ENCODE results near the gene L1TD1.
"Not testable (repeated sequence)": the region's sequence is repeated elsewhere in the genome, so short reads cannot be mapped to it uniquely, and the experiment has no call there.

The L1TD1 gene

DNA sequence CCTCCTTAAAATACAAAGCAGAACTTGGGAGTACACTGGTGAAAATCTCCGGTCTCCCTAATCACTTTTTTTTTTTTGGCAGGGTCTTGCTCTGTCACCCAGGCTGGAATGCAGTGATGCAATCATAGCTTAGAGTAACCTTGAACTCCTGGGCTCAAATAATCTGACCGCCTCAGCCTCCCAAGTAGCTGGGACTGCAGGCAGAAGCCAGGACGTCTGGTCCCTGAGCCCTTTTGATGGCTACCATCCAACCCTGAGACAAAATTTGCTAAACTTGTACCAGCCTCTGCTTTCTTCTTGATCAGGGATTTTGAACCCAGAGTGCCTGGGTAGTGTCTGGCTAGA, 4.1 kb downstream of the L1TD1 start:
- no peak for DNase-seq

DNA sequence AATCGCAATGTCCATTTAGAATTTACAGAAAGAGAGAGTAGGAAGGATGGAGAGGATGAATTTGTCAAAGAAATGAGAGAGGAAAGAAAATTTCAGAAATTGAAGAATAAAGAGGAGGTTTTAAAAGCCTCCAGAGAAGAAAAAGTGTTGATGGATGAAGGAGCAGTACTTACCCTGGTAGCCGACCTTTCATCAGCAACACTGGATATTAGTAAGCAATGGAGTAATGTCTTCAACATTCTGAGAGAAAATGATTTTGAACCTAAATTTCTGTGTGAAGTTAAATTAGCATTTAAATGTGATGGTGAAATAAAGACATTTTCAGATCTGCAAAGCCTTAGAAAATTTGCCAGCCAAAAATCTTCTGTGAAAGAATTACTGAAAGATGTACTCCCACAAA, 12.5 kb downstream of the L1TD1 start:
- DNase-seq: no peak

GRCh38 chr1:62208087-62208486, 13.4 kb downstream of the L1TD1 start:
- no peak for DNase-seq

DNA sequence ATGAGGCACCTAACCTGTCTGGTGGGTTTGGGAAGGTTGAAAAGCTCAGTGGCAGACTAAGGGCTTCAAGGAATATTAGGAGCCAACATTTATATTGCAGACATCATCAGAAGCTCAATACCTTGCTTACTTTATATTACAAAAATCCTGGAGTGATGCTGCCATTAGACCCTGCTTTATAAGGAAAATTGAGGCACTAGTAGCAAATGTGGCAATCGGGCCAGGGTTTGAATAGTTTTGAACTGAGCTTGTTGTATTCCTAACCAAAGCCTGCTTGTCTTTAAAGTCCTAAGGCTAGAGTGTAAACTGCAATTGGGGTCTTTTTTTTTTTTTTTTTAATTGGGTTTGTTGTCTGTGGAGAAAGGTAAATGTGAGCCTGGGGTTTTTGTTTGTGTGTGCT, 14.3 kb downstream of the L1TD1 start:
- DNase-seq: no peak

GRCh38 chr1:62209931-62210595, 15.4 kb downstream of the L1TD1 start:
- no peak for DNase-seq

DNA sequence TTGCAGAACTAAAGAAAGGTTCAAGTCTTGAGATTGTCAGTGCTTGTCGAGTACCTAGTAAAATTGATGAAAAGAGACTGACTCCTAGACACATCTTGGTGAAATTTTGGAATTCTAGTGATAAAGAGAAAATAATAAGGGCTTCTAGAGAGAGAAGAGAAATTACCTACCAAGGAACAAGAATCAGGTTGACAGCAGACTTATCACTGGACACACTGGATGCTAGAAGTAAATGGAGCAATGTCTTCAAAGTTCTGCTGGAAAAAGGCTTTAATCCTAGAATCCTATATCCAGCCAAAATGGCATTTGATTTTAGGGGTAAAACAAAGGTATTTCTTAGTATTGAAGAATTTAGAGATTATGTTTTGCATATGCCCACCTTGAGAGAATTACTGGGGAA, 16.3 kb downstream of the L1TD1 start:
- no peak for DNase-seq

- no peak for DNase-seq
Observed at GRCh38 chr1:62212411-62212810, 17.8 kb downstream of the L1TD1 start.

- DNase-seq: no peak
Observed at GRCh38 chr1:62213075-62213914, 18.6 kb downstream of the L1TD1 start.

- no peak for DNase-seq
Observed at GRCh38 chr1:62218604-62219003, 24.0 kb downstream of the L1TD1 start.

- DNase-seq: not testable (repeated sequence)
Observed at GRCh38 chr1:62220456-62220855, 25.8 kb downstream of the L1TD1 start.

DNA sequence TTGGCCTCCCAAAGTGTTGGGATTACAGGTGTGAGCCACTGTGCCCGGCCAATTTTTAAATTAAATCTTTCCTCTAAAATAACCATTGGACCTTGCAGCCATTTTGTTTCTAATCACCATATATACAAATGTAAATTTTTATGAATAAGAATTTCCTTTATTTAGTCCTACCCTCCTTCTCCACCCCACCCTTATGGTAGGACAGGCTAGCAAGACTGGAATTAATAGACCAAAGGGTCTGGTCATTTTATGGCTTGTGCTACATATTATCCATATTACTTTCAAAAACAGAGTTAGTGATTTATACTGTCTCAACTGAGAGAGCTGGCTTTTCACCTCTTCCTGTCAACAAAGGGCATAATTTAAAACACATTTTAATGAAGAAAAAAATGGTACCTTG, 26.5 kb downstream of the L1TD1 start:
- no peak for DNase-seq

DNA sequence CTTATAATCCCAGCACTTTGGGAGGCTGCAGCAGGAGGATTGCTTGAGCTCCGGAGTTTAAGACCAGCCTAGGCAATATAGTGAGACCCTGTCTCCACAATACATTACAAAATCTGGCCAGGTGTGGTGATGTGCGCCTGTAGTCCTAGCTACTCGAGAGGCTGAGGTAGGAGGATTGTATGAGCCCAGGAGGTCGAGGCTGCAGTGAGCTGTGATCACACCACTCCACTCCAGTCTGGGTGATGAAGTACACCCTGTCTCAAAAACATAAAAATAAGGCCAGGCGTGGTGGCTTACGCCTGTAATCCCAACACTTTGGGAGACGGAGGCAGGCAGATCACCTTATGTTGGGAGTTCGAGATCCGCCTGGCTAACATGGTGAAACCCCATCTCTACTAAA, 27.7 kb downstream of the L1TD1 start:
- DNase-seq: no peak

- no peak for DNase-seq
Observed at GRCh38 chr1:62224182-62224581, 29.5 kb downstream of the L1TD1 start.

DNA sequence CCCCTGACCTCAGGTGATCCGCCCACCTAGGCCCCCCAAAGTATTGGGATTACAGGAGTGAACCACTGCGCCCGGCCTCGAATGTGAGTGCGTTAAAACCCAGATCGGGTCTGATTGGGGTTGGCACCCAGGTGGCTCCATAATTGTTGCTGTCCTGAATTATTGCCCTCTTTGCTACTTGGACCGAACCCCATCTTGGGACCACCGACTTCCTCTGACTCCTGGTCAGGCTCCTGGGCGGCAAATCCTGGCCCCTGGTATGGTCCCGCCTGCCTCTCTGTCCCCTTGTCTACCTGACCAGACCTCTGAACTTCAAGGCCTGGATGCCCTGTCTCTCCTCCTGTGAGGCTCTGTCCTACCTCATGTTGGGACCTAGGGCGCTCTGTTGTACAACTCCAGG, 32.8 kb downstream of the L1TD1 start:
- DNase-seq: no peak

DNA sequence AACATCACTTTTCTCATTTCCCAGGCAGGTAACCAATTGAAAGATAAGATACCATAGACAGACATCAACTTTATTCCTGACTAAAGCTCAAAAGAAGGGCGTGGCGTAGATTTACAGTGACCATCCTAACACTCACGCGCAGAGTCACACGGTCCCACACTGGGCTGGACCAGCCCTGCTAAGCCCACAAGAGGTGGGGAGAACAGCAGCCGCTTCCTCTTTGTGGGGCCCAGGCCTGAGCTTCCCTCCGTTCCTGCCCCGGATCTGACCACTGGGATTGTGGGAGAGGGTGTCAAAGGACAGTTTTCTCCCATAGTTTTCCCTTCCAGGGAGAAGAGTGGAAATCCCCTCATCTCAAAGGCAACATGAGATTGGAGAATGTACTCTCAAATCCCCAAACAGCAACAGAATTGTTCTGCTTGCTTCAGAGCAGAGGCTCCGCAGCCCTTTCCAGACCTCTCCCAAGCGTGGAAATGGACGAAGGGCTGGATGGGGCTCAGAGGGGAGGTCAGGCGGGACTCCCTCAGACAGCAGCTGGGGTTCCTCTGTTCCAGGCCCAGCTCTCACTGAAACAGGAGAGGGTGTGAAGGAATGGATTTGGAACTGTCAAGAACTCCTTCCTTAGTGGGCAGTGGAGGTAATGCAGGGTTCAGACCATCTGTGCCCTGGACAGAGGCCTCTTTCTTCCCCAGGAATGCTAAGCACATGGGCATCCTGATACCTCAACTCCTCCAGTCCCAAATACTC, 33.7 kb downstream of the L1TD1 start:
- no peak for DNase-seq

GRCh38 chr1:62228883-62229187, 34.2 kb downstream of the L1TD1 start:
- DNase-seq: no peak

GRCh38 chr1:62229468-62229867, 34.8 kb downstream of the L1TD1 start:
- DNase-seq: no peak

DNA sequence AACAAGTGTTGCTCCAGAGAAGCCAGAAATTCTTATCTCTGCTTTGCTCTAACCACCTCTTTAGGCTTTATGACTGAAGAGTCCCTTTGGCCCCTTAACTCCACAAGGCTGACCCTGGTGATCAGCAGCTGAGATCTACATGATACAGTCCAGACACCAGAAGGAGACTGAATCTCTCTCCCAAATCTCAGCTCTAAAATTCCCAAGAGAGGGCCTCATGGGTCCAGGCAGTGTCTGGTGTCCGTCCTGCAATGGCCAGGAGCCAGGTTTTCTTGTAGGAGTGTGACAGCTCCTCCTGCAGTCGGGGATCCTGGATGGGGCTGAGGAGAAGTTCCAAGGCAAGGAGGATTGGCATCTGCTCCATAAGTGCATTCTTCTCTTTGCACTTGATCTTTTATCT, 35.3 kb downstream of the L1TD1 start:
- DNase-seq: no peak

DNA sequence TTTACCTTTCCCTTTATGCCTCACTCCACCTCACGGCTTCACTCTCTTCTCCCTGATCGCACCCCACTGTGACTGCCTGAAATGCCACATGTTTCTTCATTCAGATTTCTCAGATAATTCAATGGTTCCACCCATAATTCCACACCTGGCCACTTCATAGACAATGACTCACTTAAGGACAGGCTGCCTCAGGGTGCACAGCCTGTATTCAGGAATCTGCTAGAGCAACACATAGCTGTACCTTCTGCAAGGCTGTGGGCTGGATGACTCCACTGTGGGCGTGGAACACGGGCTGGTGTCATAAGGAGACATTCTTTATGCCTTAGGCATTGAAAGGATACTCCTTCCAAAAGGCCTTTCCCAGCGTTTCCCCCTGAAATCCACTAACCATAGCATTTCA, 36.1 kb downstream of the L1TD1 start:
- no peak for DNase-seq

DNA sequence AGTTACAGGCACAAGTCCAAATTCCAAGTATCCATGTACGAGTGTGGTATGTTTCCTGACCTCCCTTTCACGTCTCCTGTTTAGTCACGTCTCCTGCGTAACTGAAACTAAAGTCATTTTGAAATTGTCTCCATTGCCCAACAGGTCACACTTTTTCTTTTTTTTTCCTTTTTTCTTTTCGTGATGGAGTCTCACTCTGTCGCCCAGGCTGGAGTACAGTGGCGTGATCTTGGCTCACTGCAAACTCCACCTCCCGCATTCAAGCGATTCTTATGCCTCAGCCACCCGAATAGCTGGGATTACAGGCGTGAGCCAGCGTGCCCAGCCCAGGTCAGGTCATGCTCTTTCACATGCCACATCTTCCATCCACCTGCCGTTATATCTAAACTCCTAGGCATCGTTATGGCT, 38.2 kb downstream of the L1TD1 start:
- DNase-seq: no peak

GRCh38 chr1:62233926-62234450, 39.3 kb downstream of the L1TD1 start:
- DNase-seq: no peak

GRCh38 chr1:62234688-62235087, 40.0 kb downstream of the L1TD1 start:
- no peak for DNase-seq

GRCh38 chr1:62235576-62235975, 40.9 kb downstream of the L1TD1 start:
- no peak for DNase-seq

DNA sequence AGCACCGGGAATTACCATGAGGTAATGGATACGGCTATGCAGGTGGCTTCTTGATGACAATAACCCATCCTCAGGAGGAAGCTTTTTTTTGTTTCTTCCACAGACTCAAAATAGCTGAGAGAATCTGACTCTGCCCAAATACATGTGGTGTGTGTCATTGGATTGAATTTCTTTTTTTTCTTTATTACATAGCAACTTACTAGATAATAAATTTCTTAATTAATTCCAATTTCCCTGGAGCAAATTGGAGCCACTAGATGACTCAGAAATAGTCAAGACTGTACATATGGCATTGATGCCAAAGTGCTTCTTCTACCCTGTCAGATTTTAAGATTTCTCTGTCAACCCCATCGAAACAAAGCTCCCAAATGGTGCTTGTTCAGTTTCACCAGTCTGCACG, 42.7 kb downstream of the L1TD1 start:
- DNase-seq: no peak
